Activated T-helper 2 cell treated with anti-CD3 and anti-CD28 coated beads, Interferon-gamma antibody, Interleukin-2, Interleukin-4, amounts not matched to agents 10 μg/mL and 5 μg/mL and 100 μg/mL, durations not matched to agents 14 hours and 24 hours and 36 hours (primary cell): ENCODE measurements around the gene KNDC1. TPM values are rescaled to one million over a fixed set of nuclear protein-coding genes. Genes with fewer than 3 reads are reported as not detected.

ENCODE experiments used
- DNase-seq: peaks from one replicate; pipeline ENCODE4 v3.0.0; 2021; ENCODE audit warnings: low spot score
- H3K27ac Mint-ChIP-seq: one replicate; pipeline ENCODE4 v1.8.0; 2021; ENCODE audit warnings: mixed read lengths
- H3K27me3 Mint-ChIP-seq: one replicate; pipeline ENCODE4 v1.8.0; 2021; ENCODE audit warnings: low read depth, mixed read lengths
- H3K36me3 Mint-ChIP-seq: one replicate; pipeline ENCODE4 v1.8.0; 2021; ENCODE audit warnings: low read depth, mixed read lengths
- H3K4me1 Mint-ChIP-seq: one replicate; pipeline ENCODE4 v1.8.0; 2021; ENCODE audit warnings: low read depth, mixed read lengths
- H3K4me3 Mint-ChIP-seq: one replicate; pipeline ENCODE4 v1.8.0; 2021; ENCODE audit warnings: low read depth, mild to moderate bottlenecking, moderate library complexity, mixed read lengths
- H3K9me3 Mint-ChIP-seq: one replicate; pipeline ENCODE4 v1.8.0; 2021; ENCODE audit warnings: mixed read lengths
- intact Hi-C: fragments of 100-400 bp; cut with micrococcal nuclease; formaldehyde crosslinking; loops from one replicate; pipeline ENCODE4 v1.15.1; 2023
- total RNA-seq: library from RNA; stranded (reverse); gene quantifications from 2 replicates; pipeline ENCODE4 v1.2.3, GENCODE V29; 2022

The KNDC1 gene
- total RNA-seq, 1 donor from 2014 or later: 0.39 TPM

GRCh38 chr10:133182791-133183645 lies 23.0 kb downstream of the KNDC1 start:
- H3K27ac Mint-ChIP-seq: no peak overlapping the region
- peaks cover 9% of the 10 kb centered on the region for H3K9me3 Mint-ChIP-seq
- no peaks in the 10 kb centered on the region for H3K4me1 Mint-ChIP-seq
- no peaks in the 10 kb centered on the region for H3K36me3 Mint-ChIP-seq
- no peaks in the 10 kb centered on the region for H3K27me3 Mint-ChIP-seq
- intact Hi-C loops: no loop called here
- DNase-seq: no peak
- H3K4me3 Mint-ChIP-seq: no peak overlapping the region

DNA sequence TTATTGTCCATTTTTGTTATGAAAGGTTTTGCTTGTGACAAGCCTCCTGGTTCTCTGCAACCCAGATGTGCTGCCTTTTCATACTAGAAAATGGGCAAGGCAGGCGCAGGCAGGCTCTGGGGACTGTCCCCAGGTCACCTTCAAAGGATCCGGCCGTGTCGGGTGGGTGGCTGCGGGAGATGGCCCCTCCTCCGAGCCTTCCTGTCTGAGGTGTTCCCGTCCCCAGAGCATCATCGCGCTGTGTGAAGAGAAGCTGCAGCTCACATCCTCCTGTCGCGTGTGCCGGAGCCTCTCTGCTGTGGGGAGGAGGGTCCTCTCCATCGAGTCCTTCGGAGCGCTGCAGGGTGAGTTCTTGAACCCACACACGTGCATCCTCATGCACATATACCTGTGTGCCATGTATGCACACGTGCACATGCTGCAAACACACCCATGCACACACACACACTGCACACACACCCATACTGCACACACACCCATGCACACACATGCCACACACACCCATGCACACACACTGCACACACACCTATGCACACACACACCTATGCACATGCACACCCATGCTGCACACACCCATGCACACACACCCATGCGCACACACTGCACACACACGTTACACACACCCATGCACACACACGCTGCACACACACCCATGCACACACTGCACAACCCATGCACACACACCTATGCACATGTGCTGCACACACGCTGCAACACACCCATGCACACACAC lies 23.8 kb downstream of the KNDC1 start:
- intact Hi-C loops: no loop called here
- Mint-ChIP-seq H3K36me3 (no peaks in the 10 kb centered on the region), H3K27ac (no peak overlapping the region), H3K27me3 (no peaks in the 10 kb centered on the region), H3K4me3 (no peak overlapping the region), H3K4me1 (no peaks in the 10 kb centered on the region), H3K9me3 (peaks cover 7% of the 10 kb centered on the region)
- DNase-seq: no peak

GRCh38 chr10:133184591-133185244 lies 24.7 kb downstream of the KNDC1 start:
- Mint-ChIP-seq H3K9me3 (peaks cover 7% of the 10 kb centered on the region), H3K27ac (no peak overlapping the region), H3K4me3 (no peak overlapping the region), H3K4me1 (no peaks in the 10 kb centered on the region), H3K36me3 (no peaks in the 10 kb centered on the region), H3K27me3 (no peaks in the 10 kb centered on the region)
- no peak for DNase-seq
- intact Hi-C loops: no loop called here

DNA sequence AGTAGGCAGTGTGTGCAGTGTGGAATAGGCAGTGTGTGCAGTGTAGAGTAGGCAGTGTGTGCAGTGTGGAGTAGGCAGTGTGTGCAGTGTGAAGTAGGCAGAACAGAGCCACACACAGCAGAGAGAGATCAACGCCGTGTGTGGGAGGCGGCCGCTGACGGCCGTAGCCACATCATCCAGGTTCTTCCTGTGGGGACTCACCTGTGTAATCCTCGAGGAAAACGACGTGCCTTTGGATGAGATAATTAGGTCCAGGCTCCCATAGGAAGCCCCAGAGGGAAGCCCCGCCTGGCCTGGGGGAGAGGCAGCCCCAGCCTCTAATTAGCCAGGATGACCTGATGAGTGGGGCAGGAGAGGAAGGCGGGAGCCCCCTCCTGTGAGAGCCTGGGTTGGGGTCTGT lies 25.4 kb downstream of the KNDC1 start:
- no peak overlapping the region for H3K27ac Mint-ChIP-seq
- intact Hi-C loops: no loop called here
- H3K27me3 Mint-ChIP-seq: no peaks in the 10 kb centered on the region
- H3K4me3 Mint-ChIP-seq: no peak overlapping the region
- H3K4me1 Mint-ChIP-seq: no peaks in the 10 kb centered on the region
- H3K36me3 Mint-ChIP-seq: no peaks in the 10 kb centered on the region
- peaks cover 7% of the 10 kb centered on the region for H3K9me3 Mint-ChIP-seq
- DNase-seq: no peak

GRCh38 chr10:133185916-133186315 lies 25.9 kb downstream of the KNDC1 start:
- no peaks in the 10 kb centered on the region for H3K27me3 Mint-ChIP-seq
- H3K4me1 Mint-ChIP-seq: no peaks in the 10 kb centered on the region
- no peak overlapping the region for H3K4me3 Mint-ChIP-seq
- peaks cover 7% of the 10 kb centered on the region for H3K9me3 Mint-ChIP-seq
- no peaks in the 10 kb centered on the region for H3K36me3 Mint-ChIP-seq
- intact Hi-C loops: no loop called here
- DNase-seq: no peak
- H3K27ac Mint-ChIP-seq: no peak overlapping the region

- no peak for DNase-seq
- intact Hi-C loops: no loop called here
Measured at GRCh38 chr10:133186416-133187090, 26.5 kb downstream of the KNDC1 start.

DNA sequence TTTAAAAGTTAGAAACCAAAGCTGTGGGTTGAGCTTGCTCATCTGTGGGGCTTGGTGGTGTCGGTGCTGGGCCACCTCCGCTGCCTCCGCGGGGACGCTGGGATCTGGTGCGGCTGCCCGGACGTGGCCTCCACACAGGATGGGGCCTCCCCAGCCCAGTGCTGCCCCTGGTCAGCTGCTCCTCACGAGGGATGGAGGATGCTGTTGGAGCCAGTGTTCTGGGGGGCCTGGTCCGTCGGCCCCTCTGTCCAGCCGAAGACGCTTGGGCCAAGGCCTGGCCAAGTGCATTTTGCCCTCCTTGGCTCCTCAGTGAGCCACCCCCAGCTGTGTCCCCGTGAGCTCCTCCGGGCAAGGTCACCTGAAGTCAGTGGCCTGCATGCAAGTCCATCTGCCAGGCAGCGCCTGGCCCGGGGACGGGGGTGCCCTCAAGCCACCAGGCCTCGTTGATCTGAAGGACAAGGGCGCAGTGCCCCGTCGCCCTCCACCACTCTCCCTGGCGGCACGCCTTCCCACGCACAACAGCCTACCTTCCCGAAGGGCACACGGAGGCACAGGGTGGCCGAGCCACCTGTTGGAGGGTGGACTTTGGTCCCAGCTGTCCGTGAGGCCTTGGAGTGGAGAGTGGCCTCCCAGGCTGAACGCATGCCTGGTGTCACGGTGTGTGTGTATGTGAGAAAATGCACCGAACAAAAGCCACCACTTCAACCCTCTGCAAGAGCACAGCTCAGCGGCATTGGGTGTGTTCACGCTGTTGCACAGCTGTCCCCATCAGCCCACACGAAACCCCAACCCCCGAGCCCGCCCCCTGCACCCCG lies 27.3 kb downstream of the KNDC1 start:
- no peak for DNase-seq
- Mint-ChIP-seq H3K27ac (no peak overlapping the region), H3K4me1 (no peaks in the 10 kb centered on the region), H3K36me3 (no peaks in the 10 kb centered on the region), H3K9me3 (peaks cover 7% of the 10 kb centered on the region), H3K4me3 (no peak overlapping the region), H3K27me3 (peaks cover 5% of the 10 kb centered on the region)
- intact Hi-C loops: no loop called here

More at GRCh38 chr10:133186416-133187090, 26.5 kb downstream of the KNDC1 start:
- Mint-ChIP-seq H3K36me3 (no peaks in the 10 kb centered on the region), H3K4me3 (no peak overlapping the region), H3K27me3 (no peaks in the 10 kb centered on the region), H3K4me1 (no peaks in the 10 kb centered on the region), H3K27ac (no peak overlapping the region), H3K9me3 (peaks cover 7% of the 10 kb centered on the region)

- intact Hi-C loops: no loop called here
- Mint-ChIP-seq H3K27ac (no peak overlapping the region), H3K4me3 (no peak overlapping the region), H3K4me1 (no peaks in the 10 kb centered on the region), H3K36me3 (no peaks in the 10 kb centered on the region), H3K27me3 (peaks cover 10% of the 10 kb centered on the region), H3K9me3 (peaks cover 7% of the 10 kb centered on the region)
- DNase-seq: no peak
Measured at GRCh38 chr10:133187906-133188681, 28.1 kb downstream of the KNDC1 start.

DNA sequence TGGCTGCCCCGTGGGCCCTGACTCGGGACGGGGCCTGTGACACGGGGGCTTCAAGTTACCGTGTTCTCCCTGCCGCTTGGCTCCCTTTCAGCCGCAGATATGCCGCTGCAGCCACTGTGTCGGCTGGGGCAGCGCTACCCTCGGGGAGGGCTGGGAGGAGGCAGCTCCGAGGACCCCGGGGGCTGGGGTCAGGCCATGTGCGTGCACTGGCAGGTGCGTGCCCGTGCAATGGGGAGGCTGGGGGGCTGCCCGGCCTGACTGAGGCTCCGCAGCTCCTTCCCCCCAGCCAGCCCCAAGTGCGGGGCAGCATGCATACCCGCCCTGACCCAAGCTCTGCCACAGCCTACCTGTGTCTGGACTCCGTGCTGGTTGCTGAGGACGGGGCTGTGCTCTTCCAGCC lies 29.2 kb downstream of the KNDC1 start:
- Mint-ChIP-seq H3K4me3 (no peak overlapping the region), H3K27me3 (peaks cover 10% of the 10 kb centered on the region), H3K36me3 (no peaks in the 10 kb centered on the region), H3K4me1 (no peaks in the 10 kb centered on the region), H3K9me3 (peaks cover 3% of the 10 kb centered on the region), H3K27ac (no peak overlapping the region)
- intact Hi-C loops: no loop called here
- DNase-seq: no peak

- no peak for DNase-seq
- intact Hi-C loops: no loop called here
- Mint-ChIP-seq H3K9me3 (no peaks in the 10 kb centered on the region), H3K27ac (no peak overlapping the region), H3K4me3 (no peak overlapping the region), H3K27me3 (peaks cover 10% of the 10 kb centered on the region), H3K4me1 (no peaks in the 10 kb centered on the region), H3K36me3 (no peaks in the 10 kb centered on the region)
Measured at GRCh38 chr10:133189726-133190125, 29.7 kb downstream of the KNDC1 start.

GRCh38 chr10:133190225-133190624 lies 30.2 kb downstream of the KNDC1 start:
- no peak overlapping the region for H3K27ac Mint-ChIP-seq
- no peaks in the 10 kb centered on the region for H3K4me1 Mint-ChIP-seq
- no peak overlapping the region for H3K4me3 Mint-ChIP-seq
- intact Hi-C loops: no loop called here
- no peak for DNase-seq
- H3K9me3 Mint-ChIP-seq: no peaks in the 10 kb centered on the region
- H3K27me3 Mint-ChIP-seq: peaks cover 10% of the 10 kb centered on the region
- no peaks in the 10 kb centered on the region for H3K36me3 Mint-ChIP-seq
